HepG2 (cell line): ENCODE measurements around the gene PPDPF. TPM values are rescaled to one million over a fixed set of nuclear protein-coding genes. Genes with fewer than 3 reads are reported as not detected.

Experiments
- AGO2 ChIP-seq: fragments of 200-400 bp; formaldehyde crosslinking; optimal IDR thresholded peaks from 2 replicates; pipeline ENCODE3; 2017; ENCODE audit warnings: mild to moderate bottlenecking, low read depth, low read length, moderate library complexity
- ARHGAP35 ChIP-seq: sonication (generic); formaldehyde crosslinking; IDR thresholded peaks from 2 replicates; pipeline ENCODE4 v1.9.0; 2022; ENCODE audit warnings: mild to moderate bottlenecking, inconsistent platforms, moderate library complexity, missing genetic modification reagents, borderline replicate concordance
- FOXO1 ChIP-seq: sonication (generic); formaldehyde crosslinking; IDR thresholded peaks from 2 replicates; pipeline ENCODE4 v1.4.0; 2020; ENCODE audit warnings: missing genetic modification reagents
- GZF1 ChIP-seq: sonication (generic); formaldehyde crosslinking; IDR thresholded peaks from 2 replicates; pipeline ENCODE4 v1.5.1; 2020; ENCODE audit warnings: mild to moderate bottlenecking, missing genetic modification reagents
- HDAC1 ChIP-seq: sonication (generic); formaldehyde crosslinking; IDR thresholded peaks from 2 replicates; pipeline ENCODE4 v1.5.1; 2020; ENCODE audit warnings: mild to moderate bottlenecking, missing genetic modification reagents
- HNRNPLL ChIP-seq: fragments of 200-400 bp; formaldehyde crosslinking; IDR thresholded peaks from 2 replicates; pipeline ENCODE4 v1.6.1; 2017; ENCODE audit warnings: mild to moderate bottlenecking, low read depth, low read length; ENCODE audit not compliant: poor library complexity, severe bottlenecking
- NAIF1 ChIP-seq: sonication (generic); formaldehyde crosslinking; IDR thresholded peaks from 2 replicates; pipeline ENCODE4 v1.5.0; 2020; ENCODE audit warnings: mild to moderate bottlenecking, missing genetic modification reagents, borderline replicate concordance
- POLR2AphosphoS2 ChIP-seq: IDR thresholded peaks from 2 replicates; pipeline ENCODE4 v1.6.1; 2011; ENCODE audit warnings: low read depth, low read length, improper control_type of control experiment
- SP2 ChIP-seq: sonication (generic); formaldehyde crosslinking; IDR thresholded peaks from 2 replicates; pipeline ENCODE4 v1.5.1; 2020; ENCODE audit warnings: mild to moderate bottlenecking, missing genetic modification reagents
- THAP7 ChIP-seq: sonication (generic); formaldehyde crosslinking; IDR thresholded peaks from 2 replicates; pipeline ENCODE4 v1.8.1; 2023; ENCODE audit warnings: mild to moderate bottlenecking, missing genetic modification reagents
- THAP8 ChIP-seq: sonication (generic); formaldehyde crosslinking; IDR thresholded peaks from 2 replicates; pipeline ENCODE4 v1.5.1; 2020; ENCODE audit warnings: missing genetic modification reagents, mild to moderate bottlenecking, borderline replicate concordance
- TRAFD1 ChIP-seq: sonication (generic); formaldehyde crosslinking; IDR thresholded peaks from 2 replicates; pipeline ENCODE4 v1.5.1; 2020; ENCODE audit warnings: missing genetic modification reagents, mild to moderate bottlenecking, borderline replicate concordance
- XBP1 ChIP-seq: sonication (generic); formaldehyde crosslinking; IDR thresholded peaks from 2 replicates; pipeline ENCODE4 v1.5.0; 2020; ENCODE audit warnings: missing genetic modification reagents
- ZNF274 ChIP-seq: sonication (generic); formaldehyde crosslinking; IDR thresholded peaks from 2 replicates; pipeline ENCODE4 v1.5.1; 2020; ENCODE audit warnings: mild to moderate bottlenecking, missing genetic modification reagents
- ZNF281 ChIP-seq: sonication (generic); formaldehyde crosslinking; IDR thresholded peaks from 2 replicates; pipeline ENCODE4 v1.4.0; 2020; ENCODE audit warnings: missing genetic modification reagents, borderline replicate concordance
- ZNF30 ChIP-seq: sonication (generic); formaldehyde crosslinking; IDR thresholded peaks from 2 replicates; pipeline ENCODE4 v1.5.0; 2020; ENCODE audit warnings: mild to moderate bottlenecking, missing genetic modification reagents
- ZNF547 ChIP-seq: sonication (generic); formaldehyde crosslinking; IDR thresholded peaks from 2 replicates; pipeline ENCODE4 v1.5.1; 2020; ENCODE audit warnings: mild to moderate bottlenecking, missing genetic modification reagents
- ZNF784 ChIP-seq: sonication (generic); formaldehyde crosslinking; IDR thresholded peaks from 2 replicates; pipeline ENCODE4 v1.5.1; 2020; ENCODE audit warnings: missing genetic modification reagents, mild to moderate bottlenecking, borderline replicate concordance
- polyA plus RNA-seq, 8 experiments: library from polyadenylated mRNA; depleted of rRNA in 3 of 8; stranded (reverse) in 7 of 8; unstranded in 1 of 8; fragments of >200 nt; fragmentation: Illumina TruSeq in 4 of 8; extraction: Trizol in 4 of 8; gene quantifications; 2 replicates each; pipeline versions ENCODE4 v1.2.1 to v1.2.3, GENCODE V29; 2011 to 2016; ENCODE audit warnings: low read depth in 4 of 8, missing spikeins in 1 of 8, mixed read lengths in 1 of 8; ENCODE audit not compliant: insufficient read depth in 1 of 8
- total RNA-seq, 5 experiments: library from RNA; depleted of rRNA; stranded (reverse); fragments of >200 nt; fragmentation: Illumina TruSeq; extraction: Trizol; gene quantifications; 2 replicates each; pipeline ENCODE4 v1.2.3, GENCODE V29; 2016; ENCODE audit warnings: low read depth in 1 of 5

Gene PPDPF
- total and polyA plus RNA-seq, 2 of the 13 experiments (the other 11 are each of a cell fraction or from before 2014, with no cell fraction given) = 1.8 to 7.0 TPM

- TF ChIP-seq HDAC1 = peak; percentile 72
- TF ChIP-seq ZNF547 (CRISPR knock-in tag) = peak; percentile 70
- TF ChIP-seq AGO2 = peak; percentile 15
- TF ChIP-seq ZNF274 = peak; percentile 44; the same call in 1 of the 2 replicates
- TF ChIP-seq HNRNPLL = peak; percentile 19
- TF ChIP-seq SP2 (CRISPR knock-in tag) = 0 out of 2 replicates have a peak, but pooled peaks have one; percentile 28
- peak; percentile 87; the same call in 1 of the 2 replicates for TF ChIP-seq ZNF784 (CRISPR knock-in tag)
- peak; percentile 34; the same call in 1 of the 2 replicates for TF ChIP-seq XBP1 (CRISPR knock-in tag)
- TF ChIP-seq FOXO1 (CRISPR knock-in tag) = 0 out of 2 replicates have a peak, but pooled peaks have one; percentile 14
- TF ChIP-seq POLR2AphosphoS2 = no peak
- TF ChIP-seq TRAFD1 (CRISPR knock-in tag) = 0 out of 2 replicates have a peak, but pooled peaks have one; percentile 33
- no peak for TF ChIP-seq GZF1 (CRISPR knock-in tag)
- TF ChIP-seq NAIF1 (CRISPR knock-in tag) = no peak
- TF ChIP-seq THAP7 = 0 out of 2 replicates have a peak, but pooled peaks have one; percentile 41
- TF ChIP-seq ZNF30 (CRISPR knock-in tag) = 0 out of 2 replicates have a peak, but pooled peaks have one; percentile 22
- peak; percentile 78; the same call in 1 of the 2 replicates for TF ChIP-seq THAP8 (CRISPR knock-in tag)
- no peak for TF ChIP-seq ARHGAP35 (CRISPR knock-in tag)
- TF ChIP-seq ZNF281 = no peak
Observed at GRCh38 chr20:63534831-63535651, 14.5 kb downstream of the PPDPF start (continued).
